OCI-LY1 (cell line): ENCODE data around the gene PKDCC.

Experiments
- H2AFZ ChIP-seq: fragments of 200-600 bp; sonication (generic), shearing (Covaris generic); 2 replicates; pipeline ENCODE4 v1.6.0; 2014; ENCODE audit warnings: antibody characterized with exemption, mild to moderate bottlenecking, low read length
- H3F3A ChIP-seq: fragments of 200-600 bp; sonication (generic), shearing (Covaris generic); 2 replicates; pipeline ENCODE4 v1.6.0; 2014; ENCODE audit warnings: mild to moderate bottlenecking, antibody characterized with exemption, low read length, moderate library complexity; ENCODE audit not compliant: insufficient read depth
- H3K27ac ChIP-seq: fragments of 200-600 bp; sonication (generic); 2 replicates; pipeline ENCODE4 v1.5.1; 2014; ENCODE audit warnings: low read length, mixed run types, mild to moderate bottlenecking, low read depth; ENCODE audit not compliant: poor library complexity, severe bottlenecking
- H3K27me3 ChIP-seq: fragments of 200-600 bp; sonication (generic); 2 replicates; pipeline ENCODE4 v1.6.0; 2014; ENCODE audit warnings: antibody characterized with exemption, mild to moderate bottlenecking, low read length, moderate library complexity; ENCODE audit not compliant: insufficient read depth
- H3K36me3 ChIP-seq: fragments of 200-600 bp; sonication (generic); 2 replicates; pipeline ENCODE4 v1.6.1; 2014; ENCODE audit warnings: mild to moderate bottlenecking, antibody characterized with exemption, low read length, moderate library complexity, mixed read lengths; ENCODE audit not compliant: insufficient read depth
- H3K4me1 ChIP-seq: fragments of 200-600 bp; sonication (generic); 2 replicates; pipeline ENCODE4 v1.5.1; 2014; ENCODE audit warnings: mild to moderate bottlenecking, low read length, moderate library complexity; ENCODE audit not compliant: insufficient read depth, severe bottlenecking
- H3K4me2 ChIP-seq: fragments of 200-600 bp; sonication (generic), shearing (Covaris generic); 2 replicates; pipeline ENCODE4 v1.6.1; 2014; ENCODE audit warnings: low read length
- H3K4me3 ChIP-seq: fragments of 200-600 bp; sonication (generic); 2 replicates; pipeline ENCODE4 v1.5.1; 2014; ENCODE audit warnings: low read length, low read depth, mild to moderate bottlenecking, mixed read lengths; ENCODE audit not compliant: poor library complexity, severe bottlenecking
- H3K79me2 ChIP-seq: fragments of 200-600 bp; shearing (Covaris generic); 2 replicates; pipeline ENCODE4 v1.6.1; 2016; ENCODE audit warnings: mixed run types, low read length, mixed read lengths; ENCODE audit not compliant: insufficient read depth
- H3K9ac ChIP-seq: fragments of 200-600 bp; sonication (generic), shearing (Covaris generic); 2 replicates; pipeline ENCODE4 v1.6.1; 2014; ENCODE audit warnings: mild to moderate bottlenecking, low read length, mixed read lengths
- H3K9me2 ChIP-seq: fragments of 200-600 bp; sonication (generic), shearing (Covaris generic); 2 replicates; pipeline ENCODE4 v1.6.1; 2014; ENCODE audit warnings: low read depth, mild to moderate bottlenecking, low read length, mixed read lengths
- H3K9me3 ChIP-seq: fragments of 200-600 bp; shearing (Covaris generic); 2 replicates; pipeline ENCODE4 v1.6.1; 2014; ENCODE audit warnings: low read length, mixed read lengths
- H4K20me1 ChIP-seq: fragments of 200-600 bp; sonication (generic), shearing (Covaris generic); 2 replicates; pipeline ENCODE4 v1.6.0; 2016; ENCODE audit warnings: mild to moderate bottlenecking, low read length; ENCODE audit not compliant: insufficient read depth
- EZH2 ChIP-seq: fragments of 200-600 bp; sonication (generic), shearing (Covaris generic); IDR thresholded peaks from 2 replicates; pipeline ENCODE4 v1.8.0; 2017; ENCODE audit warnings: borderline replicate concordance, mixed run types, mild to moderate bottlenecking, antibody characterized with exemption, low read length, moderate library complexity, mixed read lengths
- TF ChIP-seq, protein P1 (sequence below): fragments of 200-600 bp; sonication (generic), shearing (Covaris generic); IDR thresholded peaks from 2 replicates; pipeline ENCODE4 v1.5.1; 2017; ENCODE audit warnings: mild to moderate bottlenecking, antibody characterized with exemption, low read length, moderate library complexity, mixed read lengths

Gene PKDCC

DNA sequence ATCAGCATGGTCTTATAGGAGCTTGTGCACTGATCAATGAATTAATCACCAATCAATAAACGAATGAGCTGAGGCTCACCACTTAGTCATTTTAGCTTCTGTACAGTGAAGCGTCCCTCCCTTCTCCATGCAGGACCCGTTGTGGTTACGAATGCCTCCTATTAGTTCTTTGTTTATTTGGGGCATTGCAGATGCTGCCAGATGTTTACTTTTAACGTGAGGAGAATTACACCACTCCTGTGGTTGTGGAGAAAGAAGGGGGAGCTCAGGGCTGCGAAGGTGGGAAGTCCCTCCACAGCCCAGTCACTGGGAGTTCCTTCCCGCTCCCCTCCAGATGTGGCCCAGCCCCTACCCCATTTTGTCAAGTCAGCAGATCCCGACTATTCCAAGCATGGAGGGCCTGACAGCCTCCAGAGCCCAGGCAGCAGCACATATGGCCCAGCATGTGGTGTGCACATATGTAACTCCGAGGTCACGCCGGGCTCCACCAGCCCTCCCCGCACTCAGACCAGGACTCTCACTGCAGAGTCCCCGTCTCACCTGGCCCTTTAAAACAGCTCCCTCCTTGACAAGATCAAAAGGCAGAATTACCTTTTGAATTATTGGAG is 20.9 kb downstream of the PKDCC start:
- Histone ChIP-seq H3K4me2 (no peak overlapping the region), H3K36me3 (no peaks in the 10 kb centered on the region), H3K27ac (no peak overlapping the region), H3K9ac (no peak overlapping the region), H2AFZ (no peak overlapping the region), H3F3A (no peaks in the 10 kb centered on the region), H3K9me2 (no peaks in the 10 kb centered on the region), H3K79me2 (no peaks in the 10 kb centered on the region), H4K20me1 (no peaks in the 10 kb centered on the region), H3K4me1 (no peaks in the 10 kb centered on the region), H3K9me3 (no peaks in the 10 kb centered on the region), H3K27me3 (no peaks in the 10 kb centered on the region), H3K4me3 (no peak overlapping the region)
- TF ChIP-seq EZH2 = no peak
- TF ChIP-seq, protein P1, sequence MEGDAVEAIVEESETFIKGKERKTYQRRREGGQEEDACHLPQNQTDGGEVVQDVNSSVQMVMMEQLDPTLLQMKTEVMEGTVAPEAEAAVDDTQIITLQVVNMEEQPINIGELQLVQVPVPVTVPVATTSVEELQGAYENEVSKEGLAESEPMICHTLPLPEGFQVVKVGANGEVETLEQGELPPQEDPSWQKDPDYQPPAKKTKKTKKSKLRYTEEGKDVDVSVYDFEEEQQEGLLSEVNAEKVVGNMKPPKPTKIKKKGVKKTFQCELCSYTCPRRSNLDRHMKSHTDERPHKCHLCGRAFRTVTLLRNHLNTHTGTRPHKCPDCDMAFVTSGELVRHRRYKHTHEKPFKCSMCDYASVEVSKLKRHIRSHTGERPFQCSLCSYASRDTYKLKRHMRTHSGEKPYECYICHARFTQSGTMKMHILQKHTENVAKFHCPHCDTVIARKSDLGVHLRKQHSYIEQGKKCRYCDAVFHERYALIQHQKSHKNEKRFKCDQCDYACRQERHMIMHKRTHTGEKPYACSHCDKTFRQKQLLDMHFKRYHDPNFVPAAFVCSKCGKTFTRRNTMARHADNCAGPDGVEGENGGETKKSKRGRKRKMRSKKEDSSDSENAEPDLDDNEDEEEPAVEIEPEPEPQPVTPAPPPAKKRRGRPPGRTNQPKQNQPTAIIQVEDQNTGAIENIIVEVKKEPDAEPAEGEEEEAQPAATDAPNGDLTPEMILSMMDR = no peak

DNA sequence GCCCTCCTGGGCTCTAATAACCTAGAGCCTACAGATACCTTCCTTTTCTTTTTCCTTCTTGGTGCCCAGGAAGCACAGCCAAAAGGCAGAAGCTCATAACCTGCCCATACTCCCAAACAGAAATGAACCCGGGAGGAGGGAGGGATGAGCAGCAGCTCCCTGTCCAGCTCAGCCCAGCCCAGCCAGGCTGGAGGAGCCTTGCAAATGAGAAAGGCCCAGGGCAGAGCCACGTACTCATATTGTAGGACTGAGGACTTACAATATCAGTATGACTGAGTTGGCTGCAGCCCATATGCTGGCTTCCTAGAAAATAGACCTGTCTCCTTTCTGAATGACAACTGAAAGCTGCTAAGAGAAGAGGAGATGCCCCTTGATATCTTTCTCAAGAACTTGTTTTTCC is 21.7 kb downstream of the PKDCC start:
- H3K27me3 ChIP-seq = no peaks in the 10 kb centered on the region
- TF ChIP-seq EZH2 = no peak
- TF ChIP-seq, protein P1 = no peak
- no peak overlapping the region for H3K9ac ChIP-seq
- H3K79me2 ChIP-seq = no peaks in the 10 kb centered on the region
- no peaks in the 10 kb centered on the region for H3K4me1 ChIP-seq
- no peak overlapping the region for H3K4me2 ChIP-seq
- H3K9me3 ChIP-seq = no peaks in the 10 kb centered on the region
- no peaks in the 10 kb centered on the region for H3K36me3 ChIP-seq
- no peaks in the 10 kb centered on the region for H3F3A ChIP-seq
- H3K27ac ChIP-seq = no peak overlapping the region
- no peaks in the 10 kb centered on the region for H3K9me2 ChIP-seq
- no peak overlapping the region for H3K4me3 ChIP-seq
- H4K20me1 ChIP-seq = no peaks in the 10 kb centered on the region
- H2AFZ ChIP-seq = no peak overlapping the region

DNA sequence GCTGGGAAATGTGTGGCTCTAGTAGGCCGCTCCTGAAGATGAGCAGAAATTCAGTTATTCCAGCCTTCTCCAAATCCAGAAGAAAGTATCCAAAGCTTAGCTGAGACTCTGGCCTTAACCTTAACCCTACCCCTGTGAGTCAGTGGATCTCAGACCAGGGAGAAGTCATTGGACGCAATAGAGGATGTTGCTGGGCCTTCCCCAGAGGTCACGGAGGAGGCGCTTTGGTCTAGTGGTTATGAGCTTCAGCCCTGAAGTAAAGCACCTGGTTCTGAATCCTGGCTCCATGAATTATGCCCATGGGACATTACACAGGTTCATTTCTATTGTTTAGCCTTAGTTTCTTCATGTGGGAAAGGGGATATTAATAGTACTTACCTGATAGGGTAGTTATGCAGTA is 24.0 kb downstream of the PKDCC start:
- Histone ChIP-seq H3K79me2 (no peaks in the 10 kb centered on the region), H3F3A (no peaks in the 10 kb centered on the region), H4K20me1 (no peaks in the 10 kb centered on the region), H3K36me3 (no peaks in the 10 kb centered on the region), H3K9me2 (no peaks in the 10 kb centered on the region), H3K27me3 (no peaks in the 10 kb centered on the region), H3K4me3 (no peak overlapping the region), H3K9me3 (no peaks in the 10 kb centered on the region), H3K27ac (no peak overlapping the region), H3K9ac (no peak overlapping the region), H2AFZ (no peak overlapping the region), H3K4me2 (no peak overlapping the region), H3K4me1 (no peaks in the 10 kb centered on the region)
- TF ChIP-seq EZH2 = no peak
- TF ChIP-seq, protein P1 = no peak
